NCI-H510A (cell line): ENCODE data around the gene SLC31A2.

ENCODE experiments used
- DNase-seq: peaks from one replicate; lab custom pipeline; 2025; lab: John Stamatoyannopoulos, UW

The SLC31A2 gene

DNA sequence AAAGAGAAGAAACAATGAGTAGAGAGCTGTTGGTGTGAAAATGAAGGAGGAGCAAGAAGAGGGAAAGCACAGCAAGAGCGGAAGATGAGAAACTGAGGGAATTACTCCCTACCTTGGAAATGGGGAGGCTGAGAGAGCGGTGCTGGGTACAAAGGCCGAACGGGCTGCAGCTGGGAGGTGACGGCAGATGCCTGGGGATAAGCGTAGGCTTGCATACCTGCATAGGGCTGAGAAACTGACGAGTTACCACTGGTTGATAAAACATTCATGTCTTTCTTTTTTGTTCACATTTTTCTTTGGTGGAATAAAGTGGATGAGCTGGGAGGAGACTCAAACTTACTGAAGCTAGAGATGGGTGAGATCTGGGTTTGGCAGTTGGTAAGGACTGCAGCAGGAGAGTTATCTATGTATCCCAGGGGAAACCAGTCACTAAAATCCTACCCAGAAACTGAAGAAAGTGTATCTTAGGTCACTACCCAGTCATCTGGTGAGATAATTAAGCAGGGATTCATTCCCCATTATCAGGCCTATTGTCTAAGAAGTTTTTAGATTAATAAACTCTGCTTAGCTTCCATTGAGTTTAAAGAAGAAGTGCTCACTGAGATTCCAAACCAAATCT lies 35.4 kb downstream of the SLC31A2 start:
- no peak for DNase-seq

DNA sequence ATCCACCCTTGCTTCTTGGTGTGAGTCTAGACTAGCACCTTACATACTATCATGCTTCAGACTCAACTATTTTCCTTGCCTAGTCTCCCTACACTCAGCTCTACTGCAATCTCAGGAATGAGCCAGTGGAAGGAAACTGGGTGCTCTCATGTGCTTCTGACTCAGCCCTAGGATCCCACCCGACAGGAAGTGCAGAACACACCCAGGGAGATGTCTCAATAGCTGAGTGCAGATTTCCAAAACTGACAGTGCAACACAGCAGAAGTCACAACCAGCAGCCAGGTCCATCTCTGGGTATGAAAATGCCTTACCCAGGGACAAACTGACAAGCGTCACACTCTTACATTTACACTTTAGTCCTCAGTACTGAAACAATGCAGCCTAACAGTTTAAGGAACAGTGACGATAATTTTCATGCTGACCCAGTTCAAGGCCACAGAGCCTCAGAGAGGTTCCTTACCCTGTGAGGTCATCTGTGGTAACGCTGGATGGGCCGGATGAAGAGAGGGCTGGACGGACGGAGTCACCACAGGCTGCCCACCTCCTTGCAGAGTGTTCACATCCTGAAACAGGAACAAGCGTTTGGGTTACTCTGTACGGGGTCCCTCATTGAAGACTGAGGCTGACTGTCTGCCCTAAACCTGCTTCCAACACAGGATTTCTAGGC lies 37.3 kb downstream of the SLC31A2 start:
- DNase-seq, result no peak

DNA sequence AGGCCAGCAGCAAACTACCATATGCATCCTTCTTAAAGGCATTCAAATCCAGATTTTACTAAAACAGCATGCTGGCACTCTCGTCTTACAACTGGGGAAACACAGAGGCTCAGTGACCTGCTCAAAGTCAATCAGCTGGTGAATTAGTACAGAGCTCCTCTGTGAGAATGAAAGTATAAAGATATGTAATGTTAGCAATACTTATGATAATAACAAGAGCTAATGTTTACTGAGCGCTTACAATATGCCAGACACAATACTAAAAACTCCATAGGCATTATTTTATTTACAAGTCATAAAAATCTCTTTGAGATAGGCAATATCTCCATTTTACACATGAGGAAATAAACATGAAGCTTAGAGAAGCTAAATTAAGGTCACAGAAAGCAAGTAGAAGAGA lies 41.6 kb downstream of the SLC31A2 start:
- DNase-seq, result no peak

DNA sequence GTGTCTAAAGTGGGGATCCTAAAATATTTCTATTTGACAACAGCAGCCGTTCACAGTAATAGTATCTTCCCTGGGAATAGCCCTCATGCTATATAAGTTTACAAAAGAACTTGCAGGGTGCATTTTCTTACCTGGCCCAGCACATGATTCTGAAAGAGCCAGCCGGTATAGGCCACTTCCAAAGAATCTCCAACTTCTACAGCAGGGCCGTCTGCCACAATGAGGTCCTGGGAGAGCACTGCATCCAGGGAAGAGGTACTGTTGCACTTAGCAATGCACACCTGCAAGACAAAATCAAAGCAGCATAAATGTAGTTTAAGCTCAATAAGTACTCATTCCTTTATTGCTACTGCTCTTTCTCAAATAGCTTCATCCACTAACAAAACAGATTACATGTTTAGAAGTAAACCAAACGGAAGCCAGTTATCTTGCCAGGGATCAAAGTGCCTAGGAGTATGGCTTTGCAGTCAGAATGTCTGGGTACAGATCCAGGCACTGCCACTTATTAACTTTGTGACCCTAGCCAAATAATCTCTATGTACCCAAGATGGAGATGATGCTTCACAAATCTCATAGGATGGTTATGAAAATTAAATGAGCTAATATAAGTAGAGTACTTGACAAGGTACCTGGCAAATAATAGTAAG lies 49.0 kb downstream of the SLC31A2 start:
- DNase-seq, result no peak

DNA sequence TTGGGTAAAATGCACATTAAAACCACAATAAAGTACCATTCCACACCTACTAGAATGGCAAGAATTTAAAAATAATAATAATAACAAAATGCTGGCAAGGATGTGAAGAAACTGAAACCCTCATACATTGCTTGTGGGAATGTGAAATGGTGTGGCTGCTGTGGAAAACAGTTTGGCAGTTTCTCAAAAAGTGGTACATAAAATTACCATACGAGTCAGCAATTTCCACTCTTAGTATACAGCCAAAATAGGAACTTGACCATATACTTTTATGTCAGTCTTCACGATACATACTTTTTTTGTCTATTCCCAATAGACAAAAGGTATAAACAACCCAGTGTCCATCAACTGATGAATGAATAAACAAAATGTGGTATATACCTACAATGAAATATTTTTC lies 54.6 kb downstream of the SLC31A2 start:
- DNase-seq, result no peak

DNA sequence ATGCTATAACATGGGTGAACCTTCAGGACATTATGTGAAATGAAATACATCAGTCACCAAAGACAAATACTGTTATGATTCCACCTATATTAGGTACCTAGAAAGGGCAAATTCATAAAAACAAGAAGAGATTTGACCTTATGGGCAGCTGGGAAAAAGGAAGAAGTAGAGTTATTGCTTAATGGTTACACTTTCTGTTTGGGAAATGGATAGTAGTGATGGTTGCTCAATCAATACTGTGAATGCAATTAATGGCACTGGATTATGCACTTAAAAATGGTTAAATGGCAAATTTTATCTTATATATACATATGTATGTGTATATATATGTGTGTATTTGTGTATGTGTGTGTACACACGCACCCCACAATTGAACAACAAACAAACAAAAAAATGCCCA lies 55.1 kb downstream of the SLC31A2 start:
- DNase-seq, result no peak

DNA sequence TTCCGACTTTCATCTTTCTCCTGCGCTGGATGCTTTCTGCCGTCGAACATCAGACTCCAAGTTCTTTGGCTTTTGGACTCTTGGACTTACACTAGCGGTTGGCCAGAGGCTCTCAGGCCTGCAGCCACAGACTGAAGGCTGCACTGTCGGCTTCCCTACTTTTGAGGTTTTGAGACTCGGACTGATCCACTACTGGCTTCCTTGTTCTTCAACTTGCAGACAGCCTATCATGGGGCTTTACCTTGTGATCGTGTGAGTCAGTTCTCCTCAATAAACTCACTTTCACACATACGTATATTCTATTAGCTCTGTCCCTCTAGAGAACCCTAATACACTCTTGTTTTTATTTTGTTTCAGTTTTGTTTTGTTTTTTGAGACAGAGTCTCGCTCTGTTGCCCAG lies 60.0 kb downstream of the SLC31A2 start:
- no peak for DNase-seq
